GM12878 (cell line): Measurements from ENCODE around the gene MYBBP1A. TPM values are rescaled to one million over a fixed set of nuclear protein-coding genes. Genes with fewer than 3 reads are reported as not detected.

ENCODE experiments used
- ATAC-seq: fragments of 200-7000 bp; cut with Tn5 transposase; 3 replicates; pipeline ENCODE4 v1.9.1; 2020; ENCODE audit warnings: mild to moderate bottlenecking, moderate library complexity
- BruUV-seq: library from RNA; stranded (reverse); fragments of 400-500 nt; replicated peaks from 2 replicates; lab custom pipeline; 2021; lab: Mats Ljungman, UMichigan
- CTCF ChIA-PET: fragments of 300-600 bp; sonication (Branson Sonifier 250); formaldehyde crosslinking; extraction: SDS; loops from one replicate; lab custom pipeline; 2021; ENCODE audit warnings: inconsistent platforms; lab: Yijun Ruan, JAX
- POLR2A ChIA-PET: fragments of 350-600 bp; formaldehyde crosslinking; extraction: SDS; loops from one replicate; lab custom pipeline; 2021; ENCODE audit warnings: inconsistent platforms; lab: Charles Lee
- RAD21 ChIA-PET: fragments of 300-600 bp; sonication (Branson Sonifier 250); formaldehyde crosslinking; loops from one replicate; lab custom pipeline; 2023; ENCODE audit warnings: antibody characterized with exemption; ENCODE audit not compliant: unreplicated experiment; lab: Charles Lee
- SMC1A ChIA-PET: fragments of 300-600 bp; sonication (Branson Sonifier 250); formaldehyde crosslinking; loops from one replicate; lab custom pipeline; 2023; ENCODE audit not compliant: unreplicated experiment, uncharacterized antibody; lab: Charles Lee
- DNase-seq: peaks from one replicate; pipeline ENCODE4 v3.0.0-alpha.2; 2011; ENCODE audit warnings: low read depth, low spot score
- FAIRE-seq: peaks from 3 replicates; lab custom pipeline; 2011; peaks lifted over from hg19 to GRCh38; lab: Jason Lieb, UNC
- H2AFZ ChIP-seq: 2 replicates; pipeline ENCODE4 v1.6.0; 2011; ENCODE audit warnings: low read depth, low read length, control low read depth; ENCODE audit not compliant: control insufficient read depth
- H3K27ac ChIP-seq: 2 replicates; pipeline ENCODE4 v1.5.1; 2011; ENCODE audit warnings: control low read depth; ENCODE audit not compliant: control insufficient read depth, insufficient read depth
- H3K27me3 ChIP-seq, 2 experiments: replicated peaks in 1 of 2; 2 replicates each; pipeline versions ENCODE4 v1.6.0 to v1.6.1; 2011; ENCODE audit warnings: low read length in 1 of 2; ENCODE audit not compliant: control insufficient read depth in 2 of 2, insufficient read depth in 2 of 2
- H3K36me3 ChIP-seq, 2 experiments: 2 replicates each; pipeline ENCODE4 v1.5.1; 2011; ENCODE audit warnings: low read length in 1 of 2; ENCODE audit not compliant: control insufficient read depth in 2 of 2, insufficient read depth in 2 of 2
- H3K4me1 ChIP-seq: 2 replicates; pipeline ENCODE4 v1.6.1; 2011; ENCODE audit warnings: mild to moderate bottlenecking, low read length, moderate library complexity, mixed read lengths; ENCODE audit not compliant: control insufficient read depth, insufficient read depth
- H3K4me2 ChIP-seq: 2 replicates; pipeline ENCODE4 v1.6.0; 2011; ENCODE audit warnings: control low read depth; ENCODE audit not compliant: control insufficient read depth, insufficient read depth
- H3K4me3 ChIP-seq: fragments of 200-600 bp; sonication (generic); 2 replicates; pipeline ENCODE4 v1.5.1; 2016
- H3K79me2 ChIP-seq: 2 replicates; pipeline ENCODE4 v1.6.0; 2011; ENCODE audit warnings: low read length; ENCODE audit not compliant: control insufficient read depth, insufficient read depth
- H3K9ac ChIP-seq: 2 replicates; pipeline ENCODE4 v1.8.0; 2011; ENCODE audit warnings: low read length, control low read depth, mixed read lengths; ENCODE audit not compliant: control insufficient read depth, insufficient read depth
- H3K9me3 ChIP-seq: replicated peaks from 3 replicates; pipeline ENCODE4 v1.5.1; 2011; ENCODE audit warnings: mild to moderate bottlenecking, low read length; ENCODE audit not compliant: control insufficient read depth, insufficient read depth
- H4K20me1 ChIP-seq: 2 replicates; pipeline ENCODE4 v1.6.0; 2011; ENCODE audit not compliant: control insufficient read depth, insufficient read depth
- E4F1 ChIP-seq: fragments of 450-650 bp; IDR thresholded peaks from 2 replicates; pipeline ENCODE4 v1.6.1; 2018; ENCODE audit warnings: borderline replicate concordance, mild to moderate bottlenecking; ENCODE audit not compliant: partially characterized antibody
- HSF1 ChIP-seq: fragments of 150-350 bp; IDR thresholded peaks from 2 replicates; pipeline ENCODE4 v1.6.1; 2014; ENCODE audit warnings: mild to moderate bottlenecking, low read depth, low read length
- IKZF1 ChIP-seq: fragments of 450-650 bp; conservative IDR thresholded peaks from 2 replicates; pipeline ENCODE4 v1.6.1; 2017; ENCODE audit warnings: antibody characterized with exemption, mild to moderate bottlenecking
- LARP7 ChIP-seq: fragments of 450-650 bp; IDR thresholded peaks from 2 replicates; pipeline ENCODE4 v1.6.1; 2017; ENCODE audit warnings: mild to moderate bottlenecking
- NFXL1 ChIP-seq: fragments of 450-650 bp; IDR thresholded peaks from 2 replicates; pipeline ENCODE4 v1.6.1; 2017; ENCODE audit warnings: antibody characterized with exemption, mild to moderate bottlenecking, borderline replicate concordance
- RBBP5 ChIP-seq: fragments of 200-600 bp; sonication (generic); conservative IDR thresholded peaks from 2 replicates; pipeline ENCODE4 v1.6.1; 2016
- YY1 ChIP-seq: IDR thresholded peaks from 2 replicates; pipeline ENCODE4 v1.6.1; 2011; ENCODE audit warnings: low read depth, mild to moderate bottlenecking, low read length
- ZBTB4 ChIP-seq: fragments of 450-650 bp; formaldehyde crosslinking; IDR thresholded peaks from 2 replicates; pipeline ENCODE4 v1.4.0; 2022; ENCODE audit warnings: mild to moderate bottlenecking, moderate library complexity
- WGBS: methylation state at CpG from one replicate; pipeline ENCODE4 v1.1.6; 2016; ENCODE audit warnings: low lambda C conversion rate; ENCODE audit not compliant: insufficient replicate concordance, insufficient coverage; ENCODE audit errors: missing lambda C conversion rate; 5-methylcytosine and 5-hydroxymethylcytosine counted together
- in situ Hi-C: fragments of 300-500 bp; cut with MboI; formaldehyde crosslinking; loops from 9 replicates; pipeline ENCODE4 v1.14.3; 2018; ENCODE audit warnings: mixed read lengths
- intact Hi-C: fragments of 100-400 bp; cut with micrococcal nuclease; formaldehyde crosslinking; loops from one replicate; pipeline ENCODE4 v1.14.2; 2022; ENCODE audit not compliant: unreplicated experiment
- polyA plus RNA-seq, 11 experiments: library from polyadenylated mRNA; depleted of rRNA in 4 of 11; unstranded in 6 of 11; stranded (reverse) in 5 of 11; fragments of >200 nt; fragmentation: Nextera tagmentation in 4 of 11; fragmentation: Illumina TruSeq in 1 of 11; extraction: Ambion mirVana in 4 of 11; extraction: Trizol in 1 of 11; gene quantifications; 1 replicate in 1 of 11; 2 replicates in 10 of 11; pipeline versions ENCODE4 v1.2.1 to v1.2.3, GENCODE V29; 2011 to 2016; ENCODE audit warnings: inconsistent platforms in 2 of 11, missing spikeins in 2 of 11, low read depth in 1 of 11
- total RNA-seq, 4 experiments: library from RNA; depleted of rRNA in 3 of 4; stranded (reverse); fragments of >200 nt in 3 of 4; fragmentation: Illumina TruSeq in 1 of 4; extraction: Trizol in 1 of 4; gene quantifications; 2 replicates each; pipeline versions ENCODE4 v1.2.1 to v1.2.3, GENCODE V29; 2013 to 2021

MYBBP1A gene
- total and polyA plus RNA-seq, 10 of the 15 experiments (the other 5 are each of a cell fraction or from before 2014, with no cell fraction given), result 2.5 to 121 (median 71.6) TPM

GRCh38 chr17:4519361-4519788, 35.8 kb downstream of the MYBBP1A start (continued):
- TF ChIP-seq ZBTB4 (CRISPR knock-in tag) (no peak), RBBP5 (no peak), YY1 (no peak)

GRCh38 chr17:4518901-4519300, 36.3 kb downstream of the MYBBP1A start:
- H3K79me2 ChIP-seq, result no peaks in the 10 kb centered on the region
- peaks cover 14% of the 10 kb centered on the region for H3K4me1 ChIP-seq
- H3K9me3 ChIP-seq, result no peaks in the 10 kb centered on the region; the same call in 2 of the 3 replicates
- no peak overlapping the region; the same call in 1 of the 2 replicates for H3K4me3 ChIP-seq
- peak; percentile 52 for ATAC-seq
- H4K20me1 ChIP-seq, result no peaks in the 10 kb centered on the region
- no TSS peak for BruUV-seq
- intact Hi-C loops (no loop called here), in situ Hi-C loops (no loop called here)
- POLR2A ChIA-PET, result interaction anchor here (1.9 kb wide), 1 partner anchor 9 kb away, joined by 4 read pairs; no protein-coding TSS in a partner anchor
- CTCF ChIA-PET, result interaction anchor here (0.8 to 1.3 kb wide), 2 partner anchors 47 to 272 kb away, joined by 3 read pairs; no protein-coding TSS in a partner anchor
- no peak overlapping the region for H3K27ac ChIP-seq
- peak overlapping the region; percentile 86 for H3K4me2 ChIP-seq
- no peaks in the 10 kb centered on the region for H3K27me3 ChIP-seq
- WGBS, result 0% methylated on average over 10 of the region's 10 CpGs
- no peaks in the 10 kb centered on the region for H3K36me3 ChIP-seq
- DNase-seq, result no peak
- peak overlapping the region; percentile 45 for H2AFZ ChIP-seq
- SMC1A ChIA-PET, result interaction anchor here (0.8 to 1.8 kb wide), 2 partner anchors 10 to 98 kb away, joined by 3 read pairs; no protein-coding TSS in a partner anchor
- H3K9ac ChIP-seq, result no peak overlapping the region
- RAD21 ChIA-PET, result no interaction called here
- FAIRE-seq, result no peak
- no peak for TF ChIP-seq IKZF1
- no peak for TF ChIP-seq E4F1
- TF ChIP-seq NFXL1, result no peak
- TF ChIP-seq HSF1, result no peak
- TF ChIP-seq LARP7, result no peak
